ENCODE data around the gene KANK2. TPM values are rescaled to one million over a fixed set of nuclear protein-coding genes. Genes with fewer than 3 reads are reported as not detected.

Gene KANK2
- polyA plus RNA-seq, 1 donor from 2014 or later = 0.25 TPM

- Histone ChIP-seq H3K4me3 (ENCODE audit: low read length) (no peak overlapping the region), H3K27me3 (ENCODE audit: insufficient read depth, low read depth, low read length) (peaks cover 10% of the 10 kb centered on the region), H2AFZ (ENCODE audit: low read depth, low read length) (no peak overlapping the region), H3K9ac (ENCODE audit: low read length) (no peak overlapping the region), H4K20me1 (ENCODE audit: insufficient read depth) (no peaks in the 10 kb centered on the region), H3K36me3 (ENCODE audit: insufficient read depth, low read length) (no peaks in the 10 kb centered on the region), H3F3A (ENCODE audit: insufficient read depth, low read length, poor library complexity, severe bottlenecking) (no peaks in the 10 kb centered on the region), H3K27ac (ENCODE audit: low read length) (no peak overlapping the region), H3K4me2 (ENCODE audit: low read length) (no peak overlapping the region), H3K9me2 (ENCODE audit: insufficient read depth, low read length) (no peaks in the 10 kb centered on the region), H3K79me2 (replicated peaks; ENCODE audit: insufficient read depth, low read length) (no peaks in the 10 kb centered on the region), H3K9me3 (ENCODE audit: low read length) (no peaks in the 10 kb centered on the region)
- TF ChIP-seq SMC3 (conservative IDR thresholded peaks at IDR 0.05; ENCODE audit: poor library complexity) (no peak), RAD21 (conservative IDR thresholded peaks at IDR 0.05) (no peak), POLR2AphosphoS5 (IDR thresholded peaks at IDR 0.05) (no peak), CTCF (IDR thresholded peaks at IDR 0.05; ENCODE audit: poor library complexity, severe bottlenecking) (no peak), EZH2 (IDR thresholded peaks at IDR 0.05; ENCODE audit: borderline replicate concordance, insufficient read depth, low read length, poor library complexity, severe bottlenecking) (no peak), REST (IDR thresholded peaks at IDR 0.05; ENCODE audit: borderline replicate concordance) (no peak), TAF1 (IDR thresholded peaks at IDR 0.05; ENCODE audit: low read depth) (no peak), MXI1 (conservative IDR thresholded peaks at IDR 0.05; ENCODE audit: poor library complexity, severe bottlenecking) (no peak)
These were observed 2.4 kb downstream of the KANK2 start for GRCh38 chr19:11194656-11195558.

- no peak overlapping the region for H3K4me2 ChIP-seq (ENCODE audit: low read length)
- TF ChIP-seq EP300 (conservative IDR thresholded peaks at IDR 0.05; ENCODE audit: poor library complexity, severe bottlenecking) = no peak
These were observed 3.2 kb downstream of the KANK2 start for GRCh38 chr19:11194173-11194572.

More at GRCh38 chr19:11194173-11194572, 3.2 kb downstream of the KANK2 start:
- Histone ChIP-seq H2AFZ (ENCODE audit: low read depth, low read length) (no peak overlapping the region), H3K4me3 (ENCODE audit: low read length) (no peak overlapping the region), H4K20me1 (ENCODE audit: insufficient read depth) (no peaks in the 10 kb centered on the region), H3F3A (ENCODE audit: insufficient read depth, low read length, poor library complexity, severe bottlenecking) (no peaks in the 10 kb centered on the region), H3K36me3 (ENCODE audit: insufficient read depth, low read length) (no peaks in the 10 kb centered on the region), H3K27me3 (ENCODE audit: insufficient read depth, low read depth, low read length) (peaks cover 10% of the 10 kb centered on the region), H3K79me2 (replicated peaks; ENCODE audit: insufficient read depth, low read length) (no peaks in the 10 kb centered on the region), H3K27ac (ENCODE audit: low read length) (no peak overlapping the region), H3K9ac (ENCODE audit: low read length) (no peak overlapping the region), H3K9me2 (ENCODE audit: insufficient read depth, low read length) (no peaks in the 10 kb centered on the region), H3K9me3 (ENCODE audit: low read length) (no peaks in the 10 kb centered on the region)
